Measurements from ENCODE around the gene SRA1.

DNA sequence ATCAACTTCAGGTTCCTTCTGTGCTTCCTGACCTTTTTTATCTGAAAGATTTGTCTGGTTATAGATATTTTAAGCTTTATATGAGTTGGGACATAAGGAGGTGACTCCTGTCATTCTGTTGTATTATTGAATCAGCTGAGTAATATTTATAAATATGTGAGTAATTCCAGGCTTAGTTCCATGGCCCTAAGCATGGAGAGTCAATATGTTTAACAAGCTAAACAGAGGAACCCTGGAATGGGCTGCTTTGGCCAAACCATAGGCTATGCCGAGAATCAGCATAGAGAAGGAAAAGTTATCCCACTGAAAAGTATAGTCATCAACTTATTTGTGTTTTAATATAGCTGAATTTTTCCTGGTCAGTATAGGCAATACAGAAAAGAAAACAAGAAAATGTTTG, 17.0 kb downstream of the SRA1 start:
- no peak for TF ChIP-seq CTCF (IDR thresholded peaks at IDR 0.05; ENCODE audit: low read length)
- no peak for TF ChIP-seq EZH2 (IDR thresholded peaks at IDR 0.05; ENCODE audit: borderline replicate concordance, low read length)

Data from OCI-LY1 (cell line).